Pancreas (tissue), 10 donors: ENCODE results near the gene REM2. TPM values are rescaled to one million over a fixed set of nuclear protein-coding genes. Genes with fewer than 3 reads are reported as not detected.
A peak's percentile ranks its signal among the peaks of the same experiment; 100 is the strongest.

Experiments used
- ATAC-seq, 4 donors: fragments of 200-7000 bp; cut with Tn5 transposase; one replicate each; pipeline versions ENCODE4 v1.8.0 to v1.9.1; 2020; ENCODE audit warnings: mild to moderate bottlenecking in 4 of 4, moderate library complexity in 4 of 4
- DNase-seq, 6 donors: peaks; one replicate each; pipeline ENCODE4 v3.0.0-alpha.2; 2020
- FAIRE-seq: peaks from 2 replicates; lab custom pipeline; 2012; peaks lifted over from hg19 to GRCh38; lab: Jason Lieb, UNC
- H3K27ac ChIP-seq, 4 donors: fragments of 200-600 bp; sonication (generic); 1 replicate in 3 of 4; 2 replicates in 1 of 4; pipeline versions ENCODE4 v1.5.0 to v1.8.0; 2020
- H3K27me3 ChIP-seq, 4 donors: fragments of 200-600 bp; one replicate each; pipeline ENCODE4 v1.8.0; 2021
- H3K36me3 ChIP-seq, 3 donors: fragments of 200-600 bp; sonication (generic) in 1 of 3; one replicate each; pipeline versions ENCODE4 v1.5.0 to v1.8.0; 2020 to 2021
- H3K4me1 ChIP-seq, 3 donors: fragments of 200-600 bp; one replicate each; pipeline ENCODE4 v1.8.0; 2021
- H3K4me3 ChIP-seq, 4 donors: fragments of 200-600 bp; sonication (generic) in 2 of 4; one replicate each; pipeline versions ENCODE4 v1.5.0 to v1.8.0; 2020 to 2021
- H3K9me3 ChIP-seq, 4 donors: fragments of 200-600 bp; one replicate each; pipeline ENCODE4 v1.8.0; 2021
- CTCF ChIP-seq, 4 donors: fragments of 200-600 bp; sonication (generic) in 3 of 4; IDR thresholded peaks; one replicate each; pipeline versions ENCODE4 v1.5.0 to v1.8.0; 2021; ENCODE audit warnings: antibody characterized with exemption in 4 of 4
- WGBS, 2 donors: extraction: QIAGEN DNeasy Blood & Tissue Kit; methylation state at CpG; one replicate each; pipeline ENCODE4 v1.1.7; 2013; 5-methylcytosine and 5-hydroxymethylcytosine counted together
- intact Hi-C, 3 donors: fragments of 100-400 bp; cut with DNase I; formaldehyde crosslinking; loops; one replicate each; pipeline versions ENCODE4 v1.11.1 to v1.14.2; 2022
- polyA plus RNA-seq, 2 donors: library from polyadenylated mRNA; stranded (reverse); fragments of 200-250 nt; gene quantifications; one replicate each; pipeline ENCODE4 v1.2.3, GENCODE V29; 2013
- total RNA-seq, 6 donors: library from RNA; stranded (reverse); fragmentation: NEBNext Ultra II Directional in 4 of 6; extraction: Animal tissue kit (Norgen Biotek cat#: 25700) in 4 of 6; gene quantifications; one replicate each; pipeline versions ENCODE4 v1.2.1 to v1.2.4, GENCODE V29; 2021 to 2023
- donor health status: healthy with polysubstance abuse.
- donor health status: DM: no; HTN: no; CAD: no; lungs with moderate emphysema.
- donor health status: DM: no; HTN: no; CAD: no.
- donor health status: control.
- donor health status: control.
- donor health status: Bipolar disorder and iron deficiency.
- donor health status: DM: yes; HTN: yes; CAD: no.
- donor health status: DM: no; HTN: no; CAD: no.
- donor health status: DM: no; HTN: no; CAD: no.
- donor health status: DM: yes; HTN: yes; CAD: no.

Gene REM2
- total and polyA plus RNA-seq, 8 donors: 0.16 to 2.5 (median 0.38) TPM; not detected in 1

- Histone ChIP-seq H3K36me3 (peaks cover 0 to 2% (median 0%) of the 10 kb centered on the region in 3 donors), H3K27ac (peak overlapping the region; percentile 57 to 91 (median 73)), H3K4me1 (peaks cover 0 to 15% (median 3%) of the 10 kb centered on the region in 3 donors), H3K27me3 (no peaks in the 10 kb centered on the region), H3K9me3 (no peaks in the 10 kb centered on the region), H3K4me3 (peak overlapping the region in 2 of 4 donors; percentile 30 to 57)
- TF ChIP-seq CTCF (IDR thresholded peaks at IDR 0.05): no peak
- DNase-seq (no peak), ATAC-seq (peak; percentile 14 to 32 (median 24)), FAIRE-seq (no peak)
- intact Hi-C loops: no loop called here
- 12 to 16% methylated on average over 2 of the region's 2 CpGs for WGBS, 2 donors
These were observed 46.9 kb downstream of the REM2 start for GRCh38 chr14:22929961-22930364.

- Histone ChIP-seq H3K4me1 (peaks cover 0 to 15% (median 3%) of the 10 kb centered on the region in 3 donors), H3K36me3 (no peaks in the 10 kb centered on the region), H3K9me3 (no peaks in the 10 kb centered on the region), H3K4me3 (no peak overlapping the region), H3K27me3 (no peaks in the 10 kb centered on the region), H3K27ac (peak overlapping the region in 2 of 4 donors; percentile 52 to 70)
- ATAC-seq: peak in 2 of 4 donors; percentile 1 to 5
- 3 to 15% methylated on average over 3 of the region's 3 CpGs for WGBS, 2 donors
- DNase-seq: no peak
- intact Hi-C loops: no loop called here
- TF ChIP-seq CTCF (IDR thresholded peaks at IDR 0.05): no peak
- no peak for FAIRE-seq
These were observed 49.1 kb downstream of the REM2 start for GRCh38 chr14:22932146-22932545.

GRCh38 chr14:22935156-22935555 lies 52.1 kb downstream of the REM2 start:
- DNase-seq (no peak), ATAC-seq (no peak), FAIRE-seq (no peak)
- Histone ChIP-seq H3K4me3 (no peak overlapping the region), H3K36me3 (no peaks in the 10 kb centered on the region), H3K9me3 (no peaks in the 10 kb centered on the region), H3K27ac (no peak overlapping the region), H3K27me3 (no peaks in the 10 kb centered on the region), H3K4me1 (peaks cover 0 to 6% (median 0%) of the 10 kb centered on the region in 3 donors)
- TF ChIP-seq CTCF (IDR thresholded peaks at IDR 0.05): no peak
- intact Hi-C loops: no loop called here
- 56 to 66% methylated on average over 1 of the region's 1 CpG for WGBS, 2 donors

Other genes with a start within 250 kb of the REM2 start
- gene OR6J1, start 238.9 kb upstream of the REM2 start, total RNA-seq: under 1 TPM in 1 of 6 donors, not detected in 5; 0.03 TPM
- gene OR6J1, start 238.9 kb upstream of the REM2 start, polyA plus RNA-seq: under 1 TPM in 1 of 2 donors, not detected in 1; 0.05 TPM
- gene OXA1L, start 116.5 kb upstream of the REM2 start, total RNA-seq: 10 to 100 TPM; 48.1 to 76.2 (median 53.2) TPM
- 10 to 100 TPM; 56.7 to 91.2 TPM for gene OXA1L, start 116.5 kb upstream of the REM2 start, polyA plus RNA-seq
- gene SLC7A7, start 67.8 kb upstream of the REM2 start, total RNA-seq: 10 to 100 TPM in 1 of 6 donors, 1 to 10 TPM in 5; 2.9 to 13.1 (median 5.7) TPM
- 1 to 10 TPM; 4.9 to 9.9 TPM for gene SLC7A7, start 67.8 kb upstream of the REM2 start, polyA plus RNA-seq
- 10 to 100 TPM; 29.1 to 47.6 (median 43.0) TPM for gene MRPL52, start 53.3 kb upstream of the REM2 start, total RNA-seq
- gene MRPL52, start 53.3 kb upstream of the REM2 start, polyA plus RNA-seq: 10 to 100 TPM; 57.1 to 85.0 TPM
- gene MMP14, start 46.6 kb upstream of the REM2 start, total RNA-seq: 100 to 1,000 TPM in 1 of 6 donors, 10 to 100 TPM in 5; 21.5 to 146 (median 34.0) TPM
- 10 to 100 TPM; 18.7 to 61.8 TPM for gene MMP14, start 46.6 kb upstream of the REM2 start, polyA plus RNA-seq
- gene LRP10, start 11.5 kb upstream of the REM2 start, total RNA-seq: 10 to 100 TPM; 49.5 to 86.2 (median 52.5) TPM
- 10 to 100 TPM; 14.7 to 22.7 TPM for gene LRP10, start 11.5 kb upstream of the REM2 start, polyA plus RNA-seq
- gene RBM23, start 35.9 kb downstream of the REM2 start, total RNA-seq: 10 to 100 TPM; 20.9 to 39.4 (median 30.6) TPM
- 10 to 100 TPM; 30.4 to 58.6 TPM for gene RBM23, start 35.9 kb downstream of the REM2 start, polyA plus RNA-seq
- gene PRMT5, start 46.2 kb downstream of the REM2 start, total RNA-seq: 10 to 100 TPM; 16.3 to 31.8 (median 29.2) TPM
- gene PRMT5, start 46.2 kb downstream of the REM2 start, polyA plus RNA-seq: 10 to 100 TPM; 15.6 to 27.5 TPM
- 10 to 100 TPM; 18.4 to 31.8 (median 23.4) TPM for gene HAUS4, start 73.9 kb downstream of the REM2 start, total RNA-seq
- 10 to 100 TPM; 13.6 to 17.0 TPM for gene HAUS4, start 73.9 kb downstream of the REM2 start, polyA plus RNA-seq
- gene AJUBA, start 99.3 kb downstream of the REM2 start, total RNA-seq: 10 to 100 TPM in 2 of 6 donors, 1 to 10 TPM in 4; 5.4 to 17.8 (median 9.1) TPM
- gene AJUBA, start 99.3 kb downstream of the REM2 start, polyA plus RNA-seq: 1 to 10 TPM; 6.3 to 9.5 TPM
- gene C14orf93, start 126.9 kb downstream of the REM2 start, total RNA-seq: 1 to 10 TPM; 4.3 to 7.5 (median 5.4) TPM
- 10 to 100 TPM in 1 of 2 donors, 1 to 10 TPM in 1; 8.3 to 11.3 TPM for gene C14orf93, start 126.9 kb downstream of the REM2 start, polyA plus RNA-seq
- gene PSMB5, start 151.7 kb downstream of the REM2 start, total RNA-seq: 10 to 100 TPM; 29.6 to 50.4 (median 45.9) TPM
- 10 to 100 TPM; 31.8 to 62.9 TPM for gene PSMB5, start 151.7 kb downstream of the REM2 start, polyA plus RNA-seq
- not detected for gene PSMB11, start 159.0 kb downstream of the REM2 start, total RNA-seq
- under 1 TPM in 1 of 2 donors, not detected in 1; 0.05 TPM for gene PSMB11, start 159.0 kb downstream of the REM2 start, polyA plus RNA-seq
- gene CDH24, start 174.3 kb downstream of the REM2 start, total RNA-seq: 1 to 10 TPM in 5 of 6 donors, under 1 TPM in 1; 0.91 to 3.4 (median 1.3) TPM
- gene CDH24, start 174.3 kb downstream of the REM2 start, polyA plus RNA-seq: 10 to 100 TPM in 1 of 2 donors, 1 to 10 TPM in 1; 9.6 to 11.8 TPM
- gene ACIN1, start 211.9 kb downstream of the REM2 start, total RNA-seq: 100 to 1,000 TPM in 1 of 6 donors, 10 to 100 TPM in 5; 43.1 to 106 (median 55.9) TPM
- 100 to 1,000 TPM; 134 to 152 TPM for gene ACIN1, start 211.9 kb downstream of the REM2 start, polyA plus RNA-seq
- 10 to 100 TPM in 4 of 6 donors, 1 to 10 TPM in 2; 7.5 to 22.7 (median 13.6) TPM for gene C14orf119, start 212.3 kb downstream of the REM2 start, total RNA-seq
- gene C14orf119, start 212.3 kb downstream of the REM2 start, polyA plus RNA-seq: 10 to 100 TPM; 10.4 to 20.8 TPM
- not detected for gene CIROP, start 221.8 kb downstream of the REM2 start, total RNA-seq
- not detected for gene CIROP, start 221.8 kb downstream of the REM2 start, polyA plus RNA-seq
- gene CEBPE, start 236.0 kb downstream of the REM2 start, total RNA-seq: not detected
- not detected for gene CEBPE, start 236.0 kb downstream of the REM2 start, polyA plus RNA-seq